H1 (cell line): ENCODE measurements around the gene C1orf74. TPM values are rescaled to one million over a fixed set of nuclear protein-coding genes. Genes with fewer than 3 reads are reported as not detected.

ENCODE experiments used
- CTCF ChIA-PET: fragments of 300-600 bp; sonication (Branson Sonifier 250); formaldehyde crosslinking; loops from one replicate; lab custom pipeline; 2021; ENCODE audit not compliant: partially characterized antibody; lab: Charles Lee
- POLR2A ChIA-PET: fragments of 300-600 bp; sonication (Branson Sonifier 250); formaldehyde crosslinking; loops from one replicate; lab custom pipeline; 2021; ENCODE audit warnings: inconsistent platforms; ENCODE audit not compliant: partially characterized antibody; lab: Charles Lee
- DNase-seq, 2 experiments: peaks; one replicate each; pipeline versions ENCODE4 v3.0.0 to v3.0.0-alpha.2; 2010 to 2022; ENCODE audit warnings: low spot score in 2 of 2, low read depth in 1 of 2, mixed read lengths in 1 of 2
- FAIRE-seq: peaks from 2 replicates; lab custom pipeline; 2011; peaks lifted over from hg19 to GRCh38; lab: Jason Lieb, UNC
- H2AFZ ChIP-seq: 2 replicates; pipeline ENCODE4 v1.8.1; 2012; ENCODE audit warnings: low read length, inconsistent platforms
- H2AK5ac ChIP-seq: 2 replicates; pipeline ENCODE4 v1.6.1; 2013; ENCODE audit warnings: low read depth, low read length
- H2BK120ac ChIP-seq: replicated peaks from 2 replicates; pipeline ENCODE3; 2013; ENCODE audit warnings: low read depth, low read length, inconsistent platforms
- H2BK12ac ChIP-seq: 2 replicates; pipeline ENCODE4 v1.6.1; 2013; ENCODE audit warnings: low read depth, low read length
- H2BK15ac ChIP-seq: 2 replicates; pipeline ENCODE4 v1.6.1; 2013; ENCODE audit warnings: low read length
- H2BK20ac ChIP-seq: 2 replicates; pipeline ENCODE4 v1.6.1; 2013; ENCODE audit warnings: low read length
- H2BK5ac ChIP-seq: 2 replicates; pipeline ENCODE4 v1.6.1; 2013; ENCODE audit warnings: low read depth, low read length
- H3K14ac ChIP-seq: 2 replicates; pipeline ENCODE4 v1.6.1; 2013; ENCODE audit warnings: inconsistent platforms; ENCODE audit not compliant: insufficient read length
- H3K18ac ChIP-seq: 2 replicates; pipeline ENCODE4 v1.6.1; 2013; ENCODE audit warnings: low read length; ENCODE audit errors: extremely low read depth
- H3K23ac ChIP-seq: 2 replicates; pipeline ENCODE4 v1.6.1; 2013; ENCODE audit warnings: inconsistent platforms; ENCODE audit not compliant: insufficient read length
- H3K23me2 ChIP-seq: 2 replicates; pipeline ENCODE4 v1.6.1; 2013; ENCODE audit warnings: low read depth, low read length
- H3K27ac ChIP-seq: 2 replicates; pipeline ENCODE4 v1.6.1; 2011; ENCODE audit warnings: low read depth, low read length, inconsistent platforms
- H3K27me3 ChIP-seq, 4 experiments: replicated peaks in 1 of 4; 1 replicate in 1 of 4; 2 replicates in 3 of 4; pipeline versions ENCODE4 v1.6.1 to v1.8.1; 2011 to 2013; ENCODE audit warnings: low read length in 3 of 4, mild to moderate bottlenecking in 3 of 4, inconsistent platforms in 2 of 4, mixed read lengths in 2 of 4, moderate library complexity in 1 of 4; ENCODE audit not compliant: control insufficient read depth in 3 of 4, insufficient read depth in 3 of 4; ENCODE audit errors: extremely low read depth in 1 of 4
- H3K36me3 ChIP-seq, 4 experiments: 2 replicates each; pipeline versions ENCODE4 v1.6.1 to v1.8.1; 2011 to 2013; ENCODE audit warnings: mild to moderate bottlenecking in 4 of 4, low read length in 3 of 4, moderate library complexity in 2 of 4, control low read depth in 1 of 4, inconsistent platforms in 1 of 4; ENCODE audit not compliant: insufficient read depth in 4 of 4, control insufficient read depth in 2 of 4
- H3K4ac ChIP-seq: replicated peaks from 2 replicates; pipeline ENCODE3; 2013; ENCODE audit warnings: low read length, low read depth, mixed read lengths, inconsistent platforms; ENCODE audit not compliant: insufficient read length
- H3K4me1 ChIP-seq, 4 experiments: replicated peaks in 1 of 4; 1 replicate in 1 of 4; 2 replicates in 3 of 4; pipeline versions ENCODE4 v1.6.1 to v1.8.1; 2011 to 2013; ENCODE audit warnings: low read length in 3 of 4, inconsistent platforms in 2 of 4, mixed read lengths in 1 of 4; ENCODE audit not compliant: insufficient read depth in 4 of 4, control insufficient read depth in 3 of 4
- H3K4me2 ChIP-seq, 2 experiments: 2 replicates each; pipeline versions ENCODE4 v1.6.1 to v1.8.1; 2011 to 2013; ENCODE audit warnings: low read depth in 2 of 2, low read length in 2 of 2, control low read depth in 1 of 2, inconsistent platforms in 1 of 2, mild to moderate bottlenecking in 1 of 2; ENCODE audit not compliant: insufficient read depth in 1 of 2
- H3K4me3 ChIP-seq, 4 experiments: fragments of 200-600, 300-600 bp in 1 of 4; sonication (generic), shearing (Covaris generic), sonication (Bioruptor Twin) in 1 of 4; 2 replicates each; pipeline versions ENCODE4 v1.5.1 to v1.8.1; 2011 to 2016; ENCODE audit warnings: low read length in 4 of 4, low read depth in 3 of 4, control low read depth in 2 of 4, inconsistent platforms in 2 of 4, mild to moderate bottlenecking in 2 of 4, mixed read lengths in 1 of 4, moderate library complexity in 1 of 4; ENCODE audit not compliant: insufficient read depth in 2 of 4; ENCODE audit errors: extremely low read depth in 1 of 4
- H3K56ac ChIP-seq: replicated peaks from 2 replicates; pipeline ENCODE3; 2013; ENCODE audit warnings: low read depth, mild to moderate bottlenecking, mixed read lengths, low read length, inconsistent platforms; ENCODE audit not compliant: insufficient read length
- H3K79me1 ChIP-seq: 2 replicates; pipeline ENCODE4 v1.6.1; 2013; ENCODE audit warnings: low read depth, low read length, control low read depth
- H3K79me2 ChIP-seq, 2 experiments: 2 replicates each; pipeline versions ENCODE4 v1.6.1 to v1.8.1; 2012 to 2013; ENCODE audit warnings: low read length in 2 of 2, mild to moderate bottlenecking in 2 of 2, inconsistent platforms in 1 of 2; ENCODE audit not compliant: insufficient read depth in 2 of 2, control insufficient read depth in 1 of 2
- H3K9ac ChIP-seq, 4 experiments: replicated peaks in 1 of 4; 1 replicate in 1 of 4; 2 replicates in 3 of 4; pipeline versions ENCODE4 v1.6.1 to v1.8.1; 2011 to 2013; ENCODE audit warnings: low read depth in 3 of 4, low read length in 3 of 4, control low read depth in 2 of 4, mild to moderate bottlenecking in 2 of 4, moderate library complexity in 2 of 4, inconsistent platforms in 1 of 4; ENCODE audit errors: extremely low read depth in 1 of 4
- H3K9me3 ChIP-seq, 2 experiments: 2 replicates each; pipeline versions ENCODE4 v1.6.1 to v1.8.1; 2012 to 2013; ENCODE audit warnings: mild to moderate bottlenecking in 2 of 2, moderate library complexity in 2 of 2, control low read depth in 1 of 2, inconsistent platforms in 1 of 2, low read depth in 1 of 2, low read length in 1 of 2, mixed read lengths in 1 of 2; ENCODE audit not compliant: insufficient read depth in 2 of 2
- H4K20me1 ChIP-seq, 2 experiments: replicated peaks in 1 of 2; 2 replicates each; pipeline versions ENCODE3 to v1.8.1; 2011 to 2013; ENCODE audit warnings: inconsistent platforms in 2 of 2, low read length in 2 of 2, mild to moderate bottlenecking in 1 of 2; ENCODE audit not compliant: insufficient read depth in 2 of 2, control insufficient read depth in 1 of 2
- H4K5ac ChIP-seq: 2 replicates; pipeline ENCODE4 v1.6.1; 2013; ENCODE audit warnings: low read length, low read depth, mixed read lengths, inconsistent platforms; ENCODE audit not compliant: insufficient read length
- H4K8ac ChIP-seq: 2 replicates; pipeline ENCODE4 v1.8.0; 2013; ENCODE audit warnings: mild to moderate bottlenecking, moderate library complexity, low read length, inconsistent platforms; ENCODE audit not compliant: insufficient read depth; ENCODE audit errors: extremely low read depth
- H4K91ac ChIP-seq: replicated peaks from 2 replicates; pipeline ENCODE3; 2013; ENCODE audit warnings: low read length, mixed read lengths, inconsistent platforms; ENCODE audit not compliant: insufficient read length
- ATF2 ChIP-seq: IDR thresholded peaks from 2 replicates; pipeline ENCODE4 v1.6.1; 2012; ENCODE audit warnings: low read length, inconsistent platforms
- CHD1 ChIP-seq: IDR thresholded peaks from 2 replicates; pipeline ENCODE4 v1.6.1; 2012; ENCODE audit warnings: low read depth, low read length, improper control_type of control experiment
- EP300 ChIP-seq, 2 experiments: IDR thresholded peaks; 1 replicate in 1 of 2; 2 replicates in 1 of 2; pipeline ENCODE4 v1.6.1; 2011 to 2012; ENCODE audit warnings: low read depth in 2 of 2, low read length in 2 of 2, mild to moderate bottlenecking in 2 of 2, borderline replicate concordance in 1 of 2, inconsistent platforms in 1 of 2, moderate library complexity in 1 of 2
- JUN ChIP-seq: IDR thresholded peaks from 2 replicates; pipeline ENCODE4 v1.6.1; 2011; ENCODE audit warnings: low read depth, mild to moderate bottlenecking, improper control_type of control experiment, low read length
- KDM4A ChIP-seq: IDR thresholded peaks from one replicate; pipeline ENCODE4 v1.7.1; 2012; ENCODE audit warnings: low read depth, mild to moderate bottlenecking, moderate library complexity, low read length, inconsistent platforms; ENCODE audit not compliant: severe bottlenecking
- MAFK ChIP-seq: IDR thresholded peaks from 2 replicates; pipeline ENCODE4 v1.6.1; 2012; ENCODE audit warnings: low read depth, mild to moderate bottlenecking, improper control_type of control experiment, low read length
- POLR2AphosphoS5 ChIP-seq: IDR thresholded peaks from 2 replicates; pipeline ENCODE4 v1.6.1; 2011; ENCODE audit warnings: low read depth, low read length
- SRF ChIP-seq: IDR thresholded peaks from 2 replicates; pipeline ENCODE4 v1.6.1; 2011; ENCODE audit warnings: mild to moderate bottlenecking, low read depth, low read length, moderate library complexity
- TEAD4 ChIP-seq: IDR thresholded peaks from 2 replicates; pipeline ENCODE4 v1.6.1; 2012; ENCODE audit warnings: low read depth, low read length, inconsistent platforms, mixed read lengths
- polyA plus RNA-seq, 7 experiments: library from polyadenylated mRNA; depleted of rRNA in 3 of 7; stranded (reverse) in 5 of 7; unstranded in 2 of 7; fragments of >200 nt in 5 of 7; fragments of 200-250 nt in 2 of 7; gene quantifications; 1 replicate in 5 of 7; 2 replicates in 1 of 7; 4 replicates in 1 of 7; pipeline versions ENCODE4 v1.2.1 to v1.2.3, GENCODE V29; 2011 to 2013; ENCODE audit warnings: missing spikeins in 2 of 7, mixed read lengths in 2 of 7
- total RNA-seq: library from RNA; stranded (reverse); fragmentation: NEBNext Ultra II Directional; extraction: Animal tissue kit (Norgen Biotek cat#: 25700); gene quantifications from 2 replicates; pipeline ENCODE4 v1.2.1, GENCODE V29; 2021
- TF ChIP-seq, protein P1 (sequence below): IDR thresholded peaks from 2 replicates; pipeline ENCODE4 v1.6.1; 2011; ENCODE audit warnings: low read depth, mild to moderate bottlenecking, low read length; ENCODE audit not compliant: insufficient read depth
- TF ChIP-seq, protein P2 (sequence below): IDR thresholded peaks from 2 replicates; pipeline ENCODE4 v1.6.1; 2012; ENCODE audit warnings: inconsistent platforms

The C1orf74 gene
- total and polyA plus RNA-seq, 2 of the 8 experiments (the other 6 are each of a cell fraction or from before 2014, with no cell fraction given), result 3.1 to 3.9 TPM

- Histone ChIP-seq H3K9ac (no peak overlapping the region), H4K91ac (no peak overlapping the region), H3K4me2 (no peak overlapping the region), H3K56ac (no peak overlapping the region), H2BK5ac (no peak overlapping the region), H3K23ac (no peak overlapping the region), H2BK120ac (no peak overlapping the region), H3K23me2 (peaks cover 12% of the 10 kb centered on the region; the same call in 1 of the 2 replicates), H2BK12ac (no peak overlapping the region), H2BK20ac (no peak overlapping the region), H4K5ac (no peak overlapping the region), H2AK5ac (no peak overlapping the region), H2AFZ (no peak overlapping the region), H4K8ac (no peak overlapping the region), H2BK15ac (no peak overlapping the region), H3K4me3 (no peak overlapping the region), H3K27me3 (no peaks in the 10 kb centered on the region), H4K20me1 (peaks cover 0 to 6% of the 10 kb centered on the region in 2 experiments), H3K36me3 (no peaks in the 10 kb centered on the region), H3K79me2 (peaks cover 0 to 7% of the 10 kb centered on the region in 2 experiments; a peak in 1 of 4 replicates), H3K4me1 (peaks cover 0 to 7% (median 0%) of the 10 kb centered on the region in 4 experiments; a peak in 4 of 7 replicates), H3K4ac (no peak overlapping the region), H3K79me1 (no peaks in the 10 kb centered on the region; the same call in none of the 2 replicates), H3K18ac (no peak overlapping the region), H3K14ac (no peak overlapping the region), H3K9me3 (no peaks in the 10 kb centered on the region), H3K27ac (no peak overlapping the region)
- CTCF ChIA-PET, result interaction anchor here (11.7 kb wide), 1 partner anchor 15 kb away, joined by 254 read pairs; the partner anchor contains the start of gene UTP25
- DNase-seq (no peak), FAIRE-seq (no peak)
- POLR2A ChIA-PET, result interaction anchor here (1.2 to 1.5 kb wide), 2 partner anchors 20 to 566 kb away, joined by 3 read pairs; partner anchors contain the start of gene UTP25
- no peak for TF ChIP-seq CHD1
- TF ChIP-seq, protein P1, sequence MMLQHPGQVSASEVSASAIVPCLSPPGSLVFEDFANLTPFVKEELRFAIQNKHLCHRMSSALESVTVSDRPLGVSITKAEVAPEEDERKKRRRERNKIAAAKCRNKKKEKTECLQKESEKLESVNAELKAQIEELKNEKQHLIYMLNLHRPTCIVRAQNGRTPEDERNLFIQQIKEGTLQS, result no peak
- no peak for TF ChIP-seq TEAD4
- no peak for TF ChIP-seq ATF2
- no peak for TF ChIP-seq SRF
- TF ChIP-seq KDM4A, result no peak
- TF ChIP-seq JUN, result no peak
- no peak for TF ChIP-seq POLR2AphosphoS5
- TF ChIP-seq MAFK, result no peak
- TF ChIP-seq, protein P2, sequence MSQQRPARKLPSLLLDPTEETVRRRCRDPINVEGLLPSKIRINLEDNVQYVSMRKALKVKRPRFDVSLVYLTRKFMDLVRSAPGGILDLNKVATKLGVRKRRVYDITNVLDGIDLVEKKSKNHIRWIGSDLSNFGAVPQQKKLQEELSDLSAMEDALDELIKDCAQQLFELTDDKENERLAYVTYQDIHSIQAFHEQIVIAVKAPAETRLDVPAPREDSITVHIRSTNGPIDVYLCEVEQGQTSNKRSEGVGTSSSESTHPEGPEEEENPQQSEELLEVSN, result no peak
- no peak for TF ChIP-seq EP300 (IDR thresholded peaks at IDR 0.05; ENCODE audit: borderline replicate concordance in 1 of 2, low read depth in 2 of 2, low read length in 2 of 2)
These were observed 23.8 kb upstream of the C1orf74 start for GRCh38 chr1:209808059-209808581.
